ENCODE measurements around the gene LRRC4C. TPM values are rescaled to one million over a fixed set of nuclear protein-coding genes. Genes with fewer than 3 reads are reported as not detected.

The LRRC4C gene
- total and polyA plus RNA-seq, 4 experiments from 2014 or later = not detected

GRCh38 chr11:40517122-40517521, 942.3 kb downstream of the LRRC4C start:
- Histone ChIP-seq H3K27ac (ENCODE audit: low read depth, low read length) (no peak overlapping the region), H3K4me3 (ENCODE audit: low read length in 2 of 2) (no peak overlapping the region), H3K9me3 (ENCODE audit: control insufficient read depth in 1 of 2, low read length in 2 of 2) (peaks cover 0 to 3% of the 10 kb centered on the region in 2 donors), H3K4me1 (ENCODE audit: insufficient read depth, low read length) (no peaks in the 10 kb centered on the region), H3K36me3 (ENCODE audit: insufficient read depth, low read length) (no peaks in the 10 kb centered on the region), H3K27me3 (ENCODE audit: insufficient read depth, low read length) (no peaks in the 10 kb centered on the region)
- CTCF ChIA-PET (ENCODE audit: partially characterized antibody) = no interaction called here
- Mint-ChIP-seq H3K27ac (no peak overlapping the region), H3K36me3 (no peaks in the 10 kb centered on the region), H3K4me1 (no peaks in the 10 kb centered on the region), H3K9me3 (peaks cover 0 to 23% (median 13%) of the 10 kb centered on the region in 8 donors), H3K4me3 (no peak overlapping the region), H3K27me3 (no peaks in the 10 kb centered on the region)
- intact Hi-C loops (cut with micrococcal nuclease) = no loop called here
- DNase-seq = no peak
- POLR2A ChIA-PET (ENCODE audit: partially characterized antibody) = no interaction called here

- Histone ChIP-seq H3K9me3 (ENCODE audit: control insufficient read depth in 1 of 2, low read length in 2 of 2) (peaks cover 0 to 3% of the 10 kb centered on the region in 2 donors), H3K27me3 (ENCODE audit: insufficient read depth, low read length) (no peaks in the 10 kb centered on the region), H3K27ac (ENCODE audit: low read depth, low read length) (no peak overlapping the region), H3K36me3 (ENCODE audit: insufficient read depth, low read length) (no peaks in the 10 kb centered on the region), H3K4me3 (ENCODE audit: low read length in 2 of 2) (no peak overlapping the region), H3K4me1 (ENCODE audit: insufficient read depth, low read length) (no peaks in the 10 kb centered on the region)
- Mint-ChIP-seq H3K27me3 (no peaks in the 10 kb centered on the region), H3K9me3 (peaks cover 0 to 29% (median 11%) of the 10 kb centered on the region in 8 donors), H3K27ac (no peak overlapping the region), H3K36me3 (no peaks in the 10 kb centered on the region), H3K4me3 (no peak overlapping the region), H3K4me1 (no peaks in the 10 kb centered on the region)
- POLR2A ChIA-PET (ENCODE audit: partially characterized antibody) = no interaction called here
- intact Hi-C loops (cut with micrococcal nuclease) = no loop called here
- CTCF ChIA-PET (ENCODE audit: partially characterized antibody) = no interaction called here
- DNase-seq = no peak
Measured at GRCh38 chr11:40514124-40514523, 945.3 kb downstream of the LRRC4C start.

DNA sequence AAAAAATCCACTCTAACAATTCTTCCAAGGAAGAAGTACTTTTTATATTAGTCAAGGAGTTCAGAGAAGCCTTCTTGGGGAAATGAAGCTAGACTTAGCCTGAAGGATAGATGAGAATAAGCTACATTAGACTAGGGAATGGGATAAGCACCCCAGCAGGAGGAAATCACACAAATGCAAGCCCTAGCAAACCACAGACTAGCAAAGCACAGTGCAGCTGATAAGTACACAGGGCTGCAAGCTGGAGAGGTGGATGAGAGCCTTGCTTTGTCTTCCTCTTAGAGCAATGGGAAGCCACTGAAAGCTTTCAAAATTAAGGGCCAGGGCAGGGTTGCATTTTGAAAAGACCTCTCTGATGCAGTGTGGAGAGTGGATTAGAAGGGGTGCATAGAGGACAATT, 946.2 kb downstream of the LRRC4C start:
- Mint-ChIP-seq H3K9me3 (peaks cover 0 to 24% (median 11%) of the 10 kb centered on the region in 8 donors), H3K27me3 (no peaks in the 10 kb centered on the region), H3K4me1 (no peaks in the 10 kb centered on the region), H3K4me3 (no peak overlapping the region), H3K27ac (no peak overlapping the region), H3K36me3 (no peaks in the 10 kb centered on the region)
- no peak overlapping the region for H3K27ac ChIP-seq (ENCODE audit: low read depth, low read length)
- H3K4me1 ChIP-seq (ENCODE audit: insufficient read depth, low read length) = no peaks in the 10 kb centered on the region
- DNase-seq = no peak
- POLR2A ChIA-PET (ENCODE audit: partially characterized antibody) = no interaction called here
- H3K4me3 ChIP-seq (ENCODE audit: low read length in 2 of 2) = no peak overlapping the region
- CTCF ChIA-PET (ENCODE audit: partially characterized antibody) = no interaction called here
- intact Hi-C loops (cut with micrococcal nuclease) = no loop called here
- peaks cover 0 to 3% of the 10 kb centered on the region in 2 donors for H3K9me3 ChIP-seq (ENCODE audit: control insufficient read depth in 1 of 2, low read length in 2 of 2)
- H3K36me3 ChIP-seq (ENCODE audit: insufficient read depth, low read length) = no peaks in the 10 kb centered on the region
- H3K27me3 ChIP-seq (ENCODE audit: insufficient read depth, low read length) = no peaks in the 10 kb centered on the region

DNA sequence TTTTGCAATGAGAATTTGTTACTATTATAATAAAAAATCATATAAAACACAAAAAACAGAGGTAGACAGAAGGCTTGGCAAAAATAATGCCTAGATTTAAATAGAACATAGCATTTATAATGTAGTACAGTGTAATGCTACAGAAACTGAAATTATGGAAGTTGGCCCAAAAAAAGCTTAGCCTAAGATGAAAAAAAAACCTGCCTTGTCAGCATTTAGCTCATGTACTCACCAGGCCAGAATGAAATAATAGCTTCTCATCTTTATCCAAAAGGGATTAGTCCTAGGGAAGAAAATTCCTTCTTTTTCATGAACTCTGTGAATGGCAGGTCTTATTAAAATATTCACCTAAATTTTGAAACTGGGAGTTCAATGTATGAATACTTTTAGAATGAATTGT, 951.1 kb downstream of the LRRC4C start:
- no peaks in the 10 kb centered on the region for H3K4me1 ChIP-seq (ENCODE audit: insufficient read depth, low read length)
- CTCF ChIA-PET (ENCODE audit: partially characterized antibody) = no interaction called here
- Mint-ChIP-seq H3K9me3 (peaks cover 0 to 25% (median 10%) of the 10 kb centered on the region in 8 donors), H3K36me3 (no peaks in the 10 kb centered on the region), H3K27me3 (no peaks in the 10 kb centered on the region), H3K4me3 (no peak overlapping the region), H3K27ac (no peak overlapping the region), H3K4me1 (no peaks in the 10 kb centered on the region)
- DNase-seq = no peak
- H3K9me3 ChIP-seq (ENCODE audit: control insufficient read depth in 1 of 2, low read length in 2 of 2) = no peaks in the 10 kb centered on the region
- intact Hi-C loops (cut with micrococcal nuclease) = no loop called here
- POLR2A ChIA-PET (ENCODE audit: partially characterized antibody) = no interaction called here
- no peaks in the 10 kb centered on the region for H3K27me3 ChIP-seq (ENCODE audit: insufficient read depth, low read length)
- no peak overlapping the region for H3K4me3 ChIP-seq (ENCODE audit: low read length in 2 of 2)
- H3K36me3 ChIP-seq (ENCODE audit: insufficient read depth, low read length) = no peaks in the 10 kb centered on the region
- no peak overlapping the region for H3K27ac ChIP-seq (ENCODE audit: low read depth, low read length)

- Mint-ChIP-seq H3K9me3 (peaks cover 0 to 35% (median 17%) of the 10 kb centered on the region in 8 donors), H3K4me1 (no peaks in the 10 kb centered on the region), H3K27me3 (no peaks in the 10 kb centered on the region), H3K27ac (no peak overlapping the region), H3K36me3 (no peaks in the 10 kb centered on the region), H3K4me3 (no peak overlapping the region)
- H3K4me3 ChIP-seq (ENCODE audit: low read length in 2 of 2) = no peak overlapping the region
- no peaks in the 10 kb centered on the region for H3K27me3 ChIP-seq (ENCODE audit: insufficient read depth, low read length)
- no peak for DNase-seq
- ChIA-PET POLR2A (ENCODE audit: partially characterized antibody) (no interaction called here), CTCF (ENCODE audit: partially characterized antibody) (no interaction called here)
- intact Hi-C loops (cut with micrococcal nuclease) = no loop called here
- no peaks in the 10 kb centered on the region for H3K4me1 ChIP-seq (ENCODE audit: insufficient read depth, low read length)
- H3K27ac ChIP-seq (ENCODE audit: low read depth, low read length) = no peak overlapping the region
- H3K9me3 ChIP-seq (ENCODE audit: control insufficient read depth in 1 of 2, low read length in 2 of 2) = no peaks in the 10 kb centered on the region
- H3K36me3 ChIP-seq (ENCODE audit: insufficient read depth, low read length) = no peaks in the 10 kb centered on the region
Measured at GRCh38 chr11:40506226-40506625, 953.2 kb downstream of the LRRC4C start.

- CTCF ChIA-PET (ENCODE audit: partially characterized antibody) = no interaction called here
Measured at GRCh38 chr11:40491341-40491740, 968.1 kb downstream of the LRRC4C start.

DNA sequence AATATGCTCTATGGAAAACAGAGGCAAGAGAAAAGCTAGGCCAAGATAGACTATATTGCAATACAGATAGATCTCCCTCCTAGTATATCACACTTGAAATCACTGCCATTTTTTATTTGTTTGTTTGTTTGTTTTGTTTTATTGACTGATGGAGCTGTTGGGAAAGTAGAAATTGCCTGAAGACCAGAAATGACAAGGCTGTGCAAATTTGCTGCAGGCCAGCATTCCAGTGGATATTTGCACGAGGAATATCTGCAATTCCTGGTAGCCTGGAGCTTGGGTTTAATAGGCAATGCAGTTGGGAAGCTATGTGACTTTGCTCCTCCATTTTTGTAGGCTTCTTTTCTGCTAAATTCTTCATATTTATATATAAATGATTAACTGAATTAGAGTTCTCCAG, 991.7 kb downstream of the LRRC4C start:
- no peak overlapping the region for H3K27ac Mint-ChIP-seq
- intact Hi-C loops (cut with micrococcal nuclease) = no loop called here

More at GRCh38 chr11:40491341-40491740, 968.1 kb downstream of the LRRC4C start:
- DNase-seq = no peak
- peaks cover 0 to 22% (median 9%) of the 10 kb centered on the region in 8 donors for H3K9me3 Mint-ChIP-seq
- no peak overlapping the region for H3K4me3 ChIP-seq (ENCODE audit: low read length in 2 of 2)
- intact Hi-C loops (cut with micrococcal nuclease) = no loop called here
- no peaks in the 10 kb centered on the region for H3K36me3 ChIP-seq (ENCODE audit: insufficient read depth, low read length)
- no peak overlapping the region for H3K27ac ChIP-seq (ENCODE audit: low read depth, low read length)
- H3K4me1 ChIP-seq (ENCODE audit: insufficient read depth, low read length) = no peaks in the 10 kb centered on the region
- H3K27me3 Mint-ChIP-seq = no peaks in the 10 kb centered on the region
- H3K4me1 Mint-ChIP-seq = no peaks in the 10 kb centered on the region
- H3K27ac Mint-ChIP-seq = no peak overlapping the region
- no peak overlapping the region for H3K4me3 Mint-ChIP-seq
- no peaks in the 10 kb centered on the region for H3K27me3 ChIP-seq (ENCODE audit: insufficient read depth, low read length)
- POLR2A ChIA-PET (ENCODE audit: partially characterized antibody) = no interaction called here
- no peaks in the 10 kb centered on the region for H3K36me3 Mint-ChIP-seq
- peaks cover 0 to 4% of the 10 kb centered on the region in 2 donors for H3K9me3 ChIP-seq (ENCODE audit: control insufficient read depth in 1 of 2, low read length in 2 of 2)

GRCh38 chr11:40445391-40445790, 1014.1 kb downstream of the LRRC4C start:
- Histone ChIP-seq H3K27ac (ENCODE audit: low read depth, low read length) (no peak overlapping the region), H3K4me3 (ENCODE audit: low read length in 2 of 2) (no peak overlapping the region), H3K36me3 (ENCODE audit: insufficient read depth, low read length) (no peaks in the 10 kb centered on the region), H3K9me3 (ENCODE audit: control insufficient read depth in 1 of 2, low read length in 2 of 2) (peaks cover 0 to 6% of the 10 kb centered on the region in 2 donors), H3K27me3 (ENCODE audit: insufficient read depth, low read length) (no peaks in the 10 kb centered on the region), H3K4me1 (ENCODE audit: insufficient read depth, low read length) (no peaks in the 10 kb centered on the region)
- H3K27ac Mint-ChIP-seq = no peak overlapping the region
- no peaks in the 10 kb centered on the region for H3K4me1 Mint-ChIP-seq
- intact Hi-C loops (cut with micrococcal nuclease) = no loop called here
- no peak overlapping the region for H3K4me3 Mint-ChIP-seq
- POLR2A ChIA-PET (ENCODE audit: partially characterized antibody) = no interaction called here
- no peak for DNase-seq
- H3K9me3 Mint-ChIP-seq = peaks cover 0 to 54% (median 36%) of the 10 kb centered on the region in 8 donors
- no peaks in the 10 kb centered on the region for H3K27me3 Mint-ChIP-seq
- CTCF ChIA-PET (ENCODE audit: partially characterized antibody) = no interaction called here
- peaks cover 0 to 2% of the 10 kb centered on the region in 2 donors for H3K36me3 Mint-ChIP-seq

More for the DNA sequence above, 991.7 kb downstream of the LRRC4C start:
- Mint-ChIP-seq H3K27me3 (no peaks in the 10 kb centered on the region), H3K4me3 (no peak overlapping the region), H3K9me3 (peaks cover 0 to 31% (median 25%) of the 10 kb centered on the region in 8 donors), H3K36me3 (no peaks in the 10 kb centered on the region), H3K4me1 (no peaks in the 10 kb centered on the region)
- POLR2A ChIA-PET (ENCODE audit: partially characterized antibody) = no interaction called here
- no peaks in the 10 kb centered on the region for H3K9me3 ChIP-seq (ENCODE audit: control insufficient read depth in 1 of 2, low read length in 2 of 2)
- H3K27me3 ChIP-seq (ENCODE audit: insufficient read depth, low read length) = no peaks in the 10 kb centered on the region
- no peak overlapping the region for H3K4me3 ChIP-seq (ENCODE audit: low read length in 2 of 2)
- DNase-seq = no peak
- H3K36me3 ChIP-seq (ENCODE audit: insufficient read depth, low read length) = no peaks in the 10 kb centered on the region
- CTCF ChIA-PET (ENCODE audit: partially characterized antibody) = no interaction called here
- H3K4me1 ChIP-seq (ENCODE audit: insufficient read depth, low read length) = no peaks in the 10 kb centered on the region
- H3K27ac ChIP-seq (ENCODE audit: low read depth, low read length) = no peak overlapping the region
